Measurements from ENCODE around the gene LIG4.
A peak's percentile ranks its signal among the peaks of the same experiment; 100 is the strongest.

LIG4 gene

GRCh38 chr13:108193806-108194205 is 21.5 kb downstream of the LIG4 start:
- DNase-seq = peak; percentile 53

DNA sequence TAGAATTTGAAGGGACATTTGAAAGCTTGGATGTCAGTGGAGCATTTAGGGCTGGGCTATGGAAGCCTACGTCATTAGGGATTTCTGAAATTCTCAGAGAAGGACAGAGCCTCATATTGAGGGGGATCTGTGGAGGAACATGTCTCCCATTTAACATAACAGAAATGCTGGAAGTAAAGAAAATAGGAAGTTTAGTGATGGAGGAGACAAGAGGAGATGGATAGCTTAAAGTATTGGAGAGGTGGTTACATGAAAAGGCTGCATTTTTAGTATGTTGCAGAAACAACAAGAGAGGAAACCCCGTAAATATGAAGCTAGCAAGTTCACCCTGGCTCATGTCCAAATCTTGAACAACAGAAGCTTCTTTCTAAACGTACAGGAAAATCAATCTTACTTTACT is 24.4 kb downstream of the LIG4 start:
- DNase-seq = no peak

DNA sequence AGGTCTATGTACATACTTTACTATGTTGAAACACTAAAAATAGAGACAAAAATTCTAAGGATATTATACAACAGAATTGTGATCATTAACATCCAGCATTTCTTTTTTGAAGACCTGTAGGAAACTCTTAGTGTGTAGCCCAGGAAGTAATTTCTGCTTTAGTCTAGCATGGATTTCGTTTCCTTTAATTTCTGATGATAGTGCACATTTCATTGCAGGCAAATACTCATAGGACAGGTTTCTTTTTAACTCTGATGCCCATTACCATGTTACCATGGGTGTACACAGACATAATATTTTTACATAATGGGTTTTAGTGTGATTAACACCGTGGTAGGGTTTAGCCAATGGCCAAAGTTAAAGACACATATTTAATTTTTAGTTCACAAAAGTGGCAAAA is 27.1 kb downstream of the LIG4 start:
- DNase-seq = no peak

GRCh38 chr13:108185223-108185622 is 30.1 kb downstream of the LIG4 start:
- DNase-seq = no peak

GRCh38 chr13:108182652-108183051 is 32.7 kb downstream of the LIG4 start:
- no peak for DNase-seq

- DNase-seq = no peak
Measured at GRCh38 chr13:108178078-108178477, 37.3 kb downstream of the LIG4 start.

DNA sequence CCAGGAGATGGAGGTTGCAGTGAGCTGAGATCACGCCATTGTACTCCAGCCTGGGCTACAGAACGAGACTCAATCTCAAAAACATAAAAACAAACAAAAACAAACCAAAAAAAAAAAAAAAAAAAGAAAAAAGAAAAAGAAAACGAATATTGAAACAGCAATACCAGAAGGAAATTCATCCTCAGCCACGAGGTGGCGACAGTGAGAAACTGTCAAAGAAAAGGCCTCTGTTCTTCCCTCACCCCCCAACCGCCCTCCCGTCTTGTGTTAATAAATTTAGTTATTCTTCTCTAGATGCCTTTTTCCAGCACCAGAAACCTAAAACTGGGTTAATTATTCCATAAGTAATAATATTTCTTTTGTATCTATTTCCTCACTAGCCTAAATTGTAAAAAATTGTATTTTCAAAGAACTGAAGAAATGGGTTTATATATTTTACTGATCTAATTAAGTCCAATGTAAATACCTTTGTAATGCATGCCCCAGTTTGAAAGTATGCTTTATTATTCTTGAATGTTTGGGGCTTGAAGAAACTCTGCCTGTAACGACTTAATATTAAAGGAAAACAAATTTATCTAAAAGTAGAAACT is 38.6 kb downstream of the LIG4 start:
- no peak for DNase-seq

- DNase-seq = no peak
Measured at GRCh38 chr13:108168929-108169328, 46.4 kb downstream of the LIG4 start.

- DNase-seq = no peak
Measured at GRCh38 chr13:108166078-108166477, 49.3 kb downstream of the LIG4 start.

GRCh38 chr13:108158746-108159145 is 56.6 kb downstream of the LIG4 start:
- DNase-seq = no peak

Measured in NCI-H226 (cell line).